ENCODE measurements around the gene SPDEF.

Gene SPDEF

GRCh38 chr6:34547701-34548644 lies 8.2 kb downstream of the SPDEF start:
- in situ Hi-C loops (cut with MboI; ENCODE audit: low sequenced_read_pairs) = no loop called here

- in situ Hi-C loops (cut with MboI; ENCODE audit: low sequenced_read_pairs) = no loop called here
Observed at GRCh38 chr6:34546551-34547321, 9.4 kb downstream of the SPDEF start.

- in situ Hi-C loops (cut with MboI; ENCODE audit: low sequenced_read_pairs) = no loop called here
Observed at GRCh38 chr6:34544776-34545471, 11.2 kb downstream of the SPDEF start.

GRCh38 chr6:34544052-34544604 lies 12.0 kb downstream of the SPDEF start:
- in situ Hi-C loops (cut with MboI; ENCODE audit: low sequenced_read_pairs) = no loop called here

- in situ Hi-C loops (cut with MboI; ENCODE audit: low sequenced_read_pairs) = no loop called here
Observed at GRCh38 chr6:34543421-34543820, 12.7 kb downstream of the SPDEF start.

GRCh38 chr6:34540841-34541240 lies 15.3 kb downstream of the SPDEF start:
- in situ Hi-C loops (cut with MboI; ENCODE audit: low sequenced_read_pairs) = no loop called here

- in situ Hi-C loops (cut with MboI; ENCODE audit: low sequenced_read_pairs) = no loop called here
Observed at GRCh38 chr6:34540222-34540621, 15.9 kb downstream of the SPDEF start.

- in situ Hi-C loops (cut with MboI; ENCODE audit: low sequenced_read_pairs) = no loop called here
Observed at GRCh38 chr6:34539181-34539580, 16.9 kb downstream of the SPDEF start.

- in situ Hi-C loops (cut with MboI; ENCODE audit: low sequenced_read_pairs) = no loop called here
Observed at GRCh38 chr6:34538581-34538980, 17.5 kb downstream of the SPDEF start.

GRCh38 chr6:34537922-34538550 lies 18.1 kb downstream of the SPDEF start:
- in situ Hi-C loops (cut with MboI; ENCODE audit: low sequenced_read_pairs) = no loop called here

GRCh38 chr6:34536959-34537848 lies 18.9 kb downstream of the SPDEF start:
- in situ Hi-C loops (cut with MboI; ENCODE audit: low sequenced_read_pairs) = no loop called here

GRCh38 chr6:34536251-34536958 lies 19.7 kb downstream of the SPDEF start:
- in situ Hi-C loops (cut with MboI; ENCODE audit: low sequenced_read_pairs) = no loop called here

- in situ Hi-C loops (cut with MboI; ENCODE audit: low sequenced_read_pairs) = no loop called here
Observed at GRCh38 chr6:34535646-34536045, 20.5 kb downstream of the SPDEF start.

- in situ Hi-C loops (cut with MboI; ENCODE audit: low sequenced_read_pairs) = no loop called here
Observed at GRCh38 chr6:34535199-34535598, 20.9 kb downstream of the SPDEF start.

GRCh38 chr6:34534656-34535055 lies 21.5 kb downstream of the SPDEF start:
- in situ Hi-C loops (cut with MboI; ENCODE audit: low sequenced_read_pairs) = no loop called here

GRCh38 chr6:34534146-34534545 lies 22.0 kb downstream of the SPDEF start:
- in situ Hi-C loops (cut with MboI; ENCODE audit: low sequenced_read_pairs) = no loop called here

- in situ Hi-C loops (cut with MboI; ENCODE audit: low sequenced_read_pairs) = no loop called here
Observed at GRCh38 chr6:34532230-34532629, 23.9 kb downstream of the SPDEF start.

- in situ Hi-C loops (cut with MboI; ENCODE audit: low sequenced_read_pairs) = no loop called here
Observed at GRCh38 chr6:34531580-34532201, 24.4 kb downstream of the SPDEF start.
